GDM1 (cell line): ENCODE data around the gene MRPL11.
A peak's percentile ranks its signal among the peaks of the same experiment; 100 is the strongest.
"Not testable (repeated sequence)": the region's sequence is repeated elsewhere in the genome, so short reads cannot be mapped to it uniquely, and the experiment has no call there.

Experiments used
- DNase-seq: peaks from one replicate; lab custom pipeline; 2025; lab: John Stamatoyannopoulos, UW

The MRPL11 gene

DNA sequence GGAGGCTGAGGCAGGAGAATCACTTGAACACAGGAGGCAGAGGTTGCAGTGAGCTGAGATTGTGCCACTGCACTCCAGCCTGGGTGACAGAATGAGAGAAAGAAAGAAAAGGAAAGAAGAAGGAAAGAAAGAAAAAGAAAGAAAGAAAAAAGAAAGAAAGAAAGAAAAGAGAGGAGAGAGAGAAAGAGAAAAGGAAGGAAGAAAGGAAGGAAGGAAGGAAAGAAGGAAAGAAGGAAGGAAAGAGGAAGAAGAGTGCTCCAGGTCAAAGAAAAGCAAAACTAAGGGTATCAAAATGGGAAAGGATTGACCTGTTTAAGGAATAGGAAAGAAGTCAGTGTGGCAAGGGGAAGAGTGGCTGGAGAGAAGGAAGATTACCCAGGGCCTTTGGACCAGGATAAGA lies 7.4 kb downstream of the MRPL11 start:
- not testable (repeated sequence) for DNase-seq

DNA sequence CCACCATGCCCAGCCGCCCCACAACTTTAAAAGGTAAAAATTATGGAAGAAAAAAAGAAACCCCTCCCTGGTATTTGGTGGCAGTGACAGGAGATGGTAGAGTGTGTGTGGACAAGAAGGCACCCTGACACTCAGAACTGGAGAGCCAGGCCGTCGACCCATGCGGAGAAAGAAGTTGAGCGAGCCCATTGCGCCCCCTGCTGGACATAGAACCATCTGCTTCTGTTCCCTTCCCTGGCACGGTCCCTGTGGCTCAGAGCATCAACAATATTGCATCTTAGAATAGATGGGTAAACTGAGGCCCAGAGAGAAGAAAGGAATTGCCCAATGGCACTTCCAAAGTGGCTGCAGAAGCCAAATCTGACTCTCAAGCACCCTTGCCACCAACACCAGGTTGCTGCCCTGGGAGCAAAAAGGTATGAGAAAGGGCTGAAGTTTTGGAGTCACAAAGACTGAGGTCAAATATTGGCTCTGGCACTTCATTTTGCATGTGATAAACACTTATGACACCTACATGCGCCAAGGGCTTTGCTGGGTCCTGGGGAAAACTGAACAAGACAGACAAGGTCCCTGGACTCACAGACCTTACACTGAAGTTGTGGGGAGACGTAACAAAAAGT lies 8.6 kb downstream of the MRPL11 start:
- DNase-seq = peak; percentile 40

DNA sequence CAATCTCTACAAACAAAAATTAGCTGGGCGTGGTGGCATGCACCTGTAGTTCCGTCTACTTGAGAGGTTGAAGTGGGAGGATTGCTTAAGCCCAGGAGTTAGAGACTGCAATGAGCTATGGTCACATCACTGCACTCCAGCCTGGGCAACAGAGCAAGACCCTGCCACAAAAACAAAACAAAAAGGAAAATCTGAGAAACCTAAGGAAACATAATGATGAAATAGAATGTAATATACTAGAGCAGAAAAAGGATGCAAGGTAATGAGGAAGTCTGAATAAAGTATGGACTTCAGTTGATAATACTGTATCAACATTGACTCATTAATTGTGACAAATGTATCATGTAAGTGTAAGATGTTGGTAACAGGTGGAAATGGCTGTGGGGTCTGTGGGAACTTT lies 9.7 kb downstream of the MRPL11 start:
- DNase-seq = no peak

DNA sequence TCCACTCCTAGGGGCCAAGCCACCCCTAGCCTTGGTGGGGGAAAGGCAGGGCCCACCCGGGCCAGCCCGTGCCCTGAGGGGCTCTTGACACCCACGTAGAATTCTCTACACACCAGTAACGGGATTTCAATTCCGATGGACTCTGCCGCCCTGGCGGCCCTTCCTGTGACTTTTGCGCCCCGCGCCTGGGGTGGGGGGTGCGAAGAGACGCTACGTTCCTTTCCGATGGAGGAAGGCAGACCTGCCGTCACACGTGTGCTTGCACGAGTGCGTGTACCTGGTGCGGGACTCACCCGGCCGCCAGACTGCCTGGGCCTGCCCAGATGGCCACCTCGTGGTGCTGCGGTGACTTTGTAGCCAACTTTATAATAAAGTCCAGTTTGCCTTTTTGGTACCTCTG lies 12.3 kb downstream of the MRPL11 start:
- DNase-seq = no peak

DNA sequence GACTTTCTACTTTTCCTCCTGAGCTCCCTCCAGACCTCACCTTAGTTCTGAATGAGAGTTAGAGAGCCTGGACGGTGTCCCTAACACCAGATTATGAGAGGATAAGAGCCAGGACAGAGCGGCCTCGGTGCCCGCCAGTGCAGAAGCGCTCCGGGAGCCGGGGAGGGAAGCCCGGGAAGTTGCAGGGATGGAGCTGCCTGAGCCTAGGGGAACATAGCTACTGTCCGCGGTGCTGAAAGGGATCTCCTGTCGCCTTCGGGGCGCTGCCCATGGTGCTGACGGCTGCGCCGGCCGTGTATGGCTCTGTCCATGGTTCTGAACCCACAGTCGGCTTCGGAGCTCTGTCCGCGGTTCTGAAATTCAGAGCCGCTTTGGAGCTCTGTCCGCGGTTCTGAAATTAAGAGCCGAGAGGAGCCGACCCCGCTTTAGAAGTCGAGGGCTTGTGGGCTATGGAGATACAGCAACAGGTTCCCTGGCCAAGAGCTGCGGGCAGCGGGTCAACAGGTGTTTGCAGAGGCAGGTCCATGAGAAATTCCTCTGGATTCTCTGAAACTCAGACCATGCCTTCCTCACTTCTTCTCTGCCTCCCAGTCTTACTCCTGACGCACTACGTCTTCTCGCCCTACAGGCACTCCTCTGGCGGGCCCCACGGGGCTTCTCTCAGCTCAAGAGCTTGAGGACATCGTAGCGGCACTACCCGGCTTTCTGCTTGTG lies 17.0 kb downstream of the MRPL11 start:
- DNase-seq = peak; percentile 67

DNA sequence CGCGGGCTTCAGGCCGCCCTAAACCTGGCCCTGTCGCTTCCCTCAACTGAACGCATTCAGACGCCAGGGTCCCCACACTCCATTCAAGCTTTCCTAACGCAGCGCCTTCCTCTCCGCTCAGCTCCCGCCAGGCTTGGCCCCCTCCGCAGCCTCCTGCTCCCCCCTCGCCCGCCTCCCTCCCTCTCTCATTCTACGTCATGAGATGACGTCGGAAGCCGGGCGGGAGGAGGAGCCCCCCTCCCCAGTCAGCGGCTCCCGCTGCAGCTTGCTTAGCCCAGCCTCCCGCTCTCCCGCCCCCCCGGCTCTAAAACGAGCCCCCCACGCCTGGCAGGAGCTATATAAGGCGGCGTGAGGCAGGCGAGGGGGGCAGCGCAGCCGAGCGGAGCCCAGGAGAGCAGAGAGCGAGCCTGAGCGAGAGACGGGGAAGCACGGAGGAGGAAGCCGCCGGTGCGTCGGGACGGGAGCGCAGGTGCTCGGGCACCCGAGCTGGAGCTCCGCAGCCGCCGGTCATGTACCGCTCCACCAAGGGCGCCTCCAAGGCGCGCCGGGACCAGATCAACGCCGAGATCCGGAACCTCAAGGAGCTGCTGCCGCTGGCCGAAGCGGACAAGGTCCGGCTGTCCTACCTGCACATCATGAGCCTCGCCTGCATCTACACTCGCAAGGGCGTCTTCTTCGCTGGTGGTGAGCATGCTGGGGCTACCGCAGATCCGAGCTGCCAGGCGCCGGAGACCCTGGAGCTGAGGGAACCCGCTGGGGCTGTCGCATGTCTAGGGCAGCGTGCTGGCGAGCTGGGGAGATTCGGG lies 17.8 kb downstream of the MRPL11 start, which contains the start of gene NPAS4:
TSS of gene NPAS4 (plus strand) at position 365 of the 806 bp plus-strand sequence. CDS start at position 510, 145 bp downstream.
- DNase-seq = no peak

DNA sequence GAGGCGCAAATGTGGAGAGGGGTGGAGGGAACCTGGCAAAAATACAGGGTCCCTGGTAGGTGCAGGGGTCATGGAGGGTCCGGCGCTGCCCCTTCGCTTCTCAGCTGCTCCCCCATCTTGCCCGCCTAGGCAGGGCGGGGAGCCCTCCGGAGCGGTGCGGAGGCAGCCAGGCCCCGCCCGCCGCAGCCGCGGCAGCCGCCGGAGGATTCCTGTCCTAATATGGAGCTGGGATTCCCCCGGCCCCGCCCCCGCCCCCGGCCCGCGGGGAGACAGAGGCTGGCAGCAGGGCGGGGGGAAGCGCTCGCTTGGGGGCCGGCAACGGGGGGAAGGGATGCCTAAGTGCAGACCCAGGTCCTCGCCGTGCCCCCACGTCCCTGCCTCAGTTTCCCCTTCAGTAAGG lies 18.8 kb downstream of the MRPL11 start:
- no peak for DNase-seq

DNA sequence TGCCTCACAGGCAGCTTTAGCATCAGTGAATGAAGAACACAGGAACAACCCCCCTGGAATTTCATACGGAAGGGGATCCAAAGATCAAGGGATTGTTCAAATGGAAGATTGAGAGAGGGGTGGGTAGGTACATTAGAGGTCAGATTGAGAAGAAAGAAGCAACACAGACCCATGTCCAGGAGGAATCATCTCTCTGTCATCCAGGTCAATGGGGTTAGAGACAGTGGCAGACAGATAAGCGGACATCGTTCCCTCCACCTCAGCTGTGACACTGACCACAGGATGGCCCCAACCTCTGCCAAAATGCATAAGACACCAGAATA lies 19.7 kb downstream of the MRPL11 start:
- DNase-seq = no peak

DNA sequence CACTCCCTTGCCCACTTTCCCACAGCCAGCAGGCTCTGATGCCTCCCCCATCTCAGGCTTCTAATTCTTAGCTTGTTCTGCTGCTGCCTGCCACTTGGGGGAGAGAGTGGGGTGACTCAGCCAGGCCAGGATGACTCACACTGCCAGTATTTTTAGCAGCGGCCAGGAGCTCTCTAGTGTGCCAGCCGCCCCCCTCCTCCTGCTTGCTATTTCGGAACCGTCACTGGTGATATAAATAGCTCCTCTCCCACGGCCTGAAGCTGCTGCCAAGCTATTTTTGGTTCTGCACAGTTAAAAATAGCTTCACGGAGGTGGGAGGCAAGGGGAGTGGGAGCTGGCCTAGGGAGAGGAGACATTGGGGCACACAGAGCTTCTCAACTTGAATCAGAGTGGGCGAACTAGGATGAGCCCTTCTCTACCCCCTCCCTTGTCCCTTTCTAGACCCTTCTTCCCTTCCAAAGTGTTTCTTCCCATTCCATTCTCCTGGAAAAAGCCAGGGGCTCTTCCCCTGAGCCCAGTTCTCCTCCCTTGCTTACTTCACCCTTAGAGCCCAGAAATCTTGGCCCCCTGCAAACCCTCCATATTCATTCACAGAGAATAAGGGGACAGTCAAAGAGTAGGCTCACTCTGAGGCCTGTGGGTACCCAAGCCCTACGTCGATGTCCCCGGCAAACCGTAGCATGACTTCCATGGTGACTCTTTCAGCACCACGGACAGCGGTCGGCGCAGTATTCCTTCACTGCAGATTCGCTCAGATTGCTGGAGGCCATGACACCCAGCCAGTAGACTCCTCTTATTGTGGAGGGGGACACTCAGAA lies 20.3 kb downstream of the MRPL11 start:
- DNase-seq = peak; percentile 55

DNA sequence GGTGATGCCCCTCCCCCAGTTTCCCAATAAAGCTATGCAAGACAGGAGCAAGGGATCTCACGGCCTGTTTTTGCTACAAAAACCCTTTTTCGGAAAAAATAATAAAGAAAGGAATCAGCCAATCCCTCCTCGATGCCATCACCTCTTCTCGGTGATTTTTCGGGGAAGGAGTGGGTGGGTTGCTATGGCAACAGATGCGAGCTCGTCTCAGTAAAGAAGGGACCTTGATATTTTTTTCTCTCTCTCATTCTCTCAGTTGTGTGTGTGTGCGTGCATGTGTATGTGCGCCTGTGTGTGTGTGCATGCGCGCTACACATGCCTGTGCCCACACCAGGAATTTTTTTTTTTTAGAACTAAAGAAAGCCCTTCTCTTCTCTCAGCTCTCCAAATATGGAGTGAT lies 21.6 kb downstream of the MRPL11 start:
- no peak for DNase-seq

DNA sequence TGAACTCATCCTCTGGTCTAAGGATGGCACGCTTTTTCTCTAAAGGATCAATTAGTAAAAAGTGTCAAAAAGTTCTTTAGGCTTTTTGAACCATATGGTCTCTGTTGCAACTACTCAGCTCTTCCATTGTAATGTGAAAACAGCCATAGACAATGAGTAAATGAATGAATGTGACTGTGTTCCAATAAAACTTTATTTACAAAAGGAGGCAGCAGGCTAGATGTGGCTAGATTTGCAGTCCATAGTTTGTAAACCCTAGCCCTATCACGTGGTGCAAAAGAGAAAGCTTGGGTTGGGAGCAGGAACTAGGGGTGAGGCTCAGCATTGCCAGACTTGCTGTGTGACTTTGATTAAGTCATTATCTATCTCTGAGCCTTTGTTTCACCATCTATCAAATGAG lies 23.2 kb downstream of the MRPL11 start:
- no peak for DNase-seq

DNA sequence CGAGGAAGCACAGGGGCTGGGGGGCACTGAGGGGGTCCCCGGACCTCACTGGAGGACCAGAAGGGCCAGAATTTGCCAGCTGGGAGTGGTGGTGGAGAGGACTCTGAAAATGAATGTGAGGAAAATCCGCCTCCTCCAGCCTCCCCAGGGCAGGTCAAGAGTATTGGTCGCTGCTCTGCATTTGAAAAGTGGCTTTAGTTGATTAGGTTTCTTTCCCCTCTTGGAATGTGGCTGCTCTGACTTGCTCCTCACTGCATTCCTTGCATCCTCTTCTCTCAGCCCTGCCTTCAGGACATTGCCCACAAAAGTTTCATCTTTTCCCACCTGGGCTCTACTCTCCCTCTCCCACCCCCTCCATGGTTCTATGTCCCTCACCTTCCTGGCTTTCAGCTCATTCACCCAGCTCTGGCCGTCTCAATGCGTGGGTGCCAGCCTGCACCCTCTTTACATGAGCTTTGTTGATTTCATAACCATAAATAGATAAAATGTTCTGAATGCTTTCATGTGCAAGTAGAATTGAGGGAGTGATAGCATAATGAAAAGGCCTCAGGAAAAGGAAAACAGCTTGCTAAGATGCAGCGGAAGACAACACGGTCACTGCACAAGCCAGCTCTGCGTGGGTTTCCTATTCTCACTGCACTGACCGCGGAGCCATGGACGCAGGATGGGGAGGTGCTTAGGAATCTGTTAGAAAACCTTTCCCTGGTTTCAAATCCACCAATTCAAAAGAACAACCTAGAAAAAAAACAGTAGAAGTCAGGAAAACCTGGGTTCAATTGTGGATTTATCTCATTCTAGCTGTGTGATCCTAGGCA lies 24.3 kb downstream of the MRPL11 start:
- no peak for DNase-seq

DNA sequence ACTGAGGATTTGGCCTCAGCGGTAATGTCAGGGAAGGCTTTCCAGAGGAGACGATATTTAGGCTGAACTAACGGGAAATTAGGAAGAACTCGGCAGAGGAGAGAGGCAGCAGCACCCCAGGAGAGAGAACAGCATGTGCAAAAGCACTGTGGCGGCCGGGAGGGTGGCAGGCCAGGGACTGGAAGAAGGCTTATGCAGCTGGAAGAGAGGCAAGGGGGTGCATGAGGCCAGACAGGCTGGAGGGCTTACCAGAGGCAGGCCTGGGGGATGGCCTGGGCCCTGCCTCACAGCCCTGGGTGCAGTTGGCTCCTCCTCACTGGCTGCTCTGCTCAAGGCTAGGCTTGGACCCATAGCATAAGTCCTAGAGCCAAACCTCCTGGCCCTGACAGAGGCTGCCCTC lies 25.5 kb downstream of the MRPL11 start:
- no peak for DNase-seq

DNA sequence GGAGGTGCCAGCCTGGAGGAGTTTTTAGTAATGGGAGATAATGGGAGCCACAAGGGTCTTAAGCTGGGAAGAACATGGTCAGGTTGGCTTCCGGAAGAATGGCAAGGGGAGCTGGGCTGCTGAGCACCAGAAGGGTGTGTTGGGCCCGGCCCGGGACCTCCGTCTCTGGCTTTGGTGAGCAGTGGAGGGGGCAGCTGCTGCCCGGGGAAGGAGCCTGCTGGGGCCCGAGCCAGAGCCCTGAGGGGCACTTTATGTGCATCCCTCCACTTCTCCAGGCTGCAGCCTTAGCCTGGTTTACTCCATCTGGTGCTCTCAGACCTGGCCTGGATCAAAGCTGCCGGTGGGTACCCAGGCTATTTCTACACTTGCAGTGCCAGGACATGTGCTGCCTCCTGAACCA lies 26.5 kb downstream of the MRPL11 start:
- DNase-seq = no peak

DNA sequence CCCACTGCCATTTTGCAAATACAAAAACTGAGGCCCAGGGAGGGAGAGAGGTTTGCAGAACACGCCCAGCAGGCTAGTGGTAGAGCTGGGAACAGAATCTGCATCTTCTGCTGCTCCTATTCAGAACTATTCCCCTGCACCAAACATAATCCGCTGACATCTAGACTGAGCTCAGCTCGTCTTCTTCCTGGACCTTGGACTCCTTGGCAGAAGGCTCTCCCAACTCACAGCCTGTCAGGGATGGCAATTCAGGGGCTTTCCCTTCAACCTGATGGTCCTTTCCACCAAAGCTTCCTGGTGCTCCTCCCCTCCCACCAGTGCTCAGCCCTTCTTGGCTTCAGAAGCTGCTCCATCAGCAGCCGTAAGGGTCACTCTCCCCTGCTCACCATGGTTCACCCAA lies 27.3 kb downstream of the MRPL11 start:
- no peak for DNase-seq

DNA sequence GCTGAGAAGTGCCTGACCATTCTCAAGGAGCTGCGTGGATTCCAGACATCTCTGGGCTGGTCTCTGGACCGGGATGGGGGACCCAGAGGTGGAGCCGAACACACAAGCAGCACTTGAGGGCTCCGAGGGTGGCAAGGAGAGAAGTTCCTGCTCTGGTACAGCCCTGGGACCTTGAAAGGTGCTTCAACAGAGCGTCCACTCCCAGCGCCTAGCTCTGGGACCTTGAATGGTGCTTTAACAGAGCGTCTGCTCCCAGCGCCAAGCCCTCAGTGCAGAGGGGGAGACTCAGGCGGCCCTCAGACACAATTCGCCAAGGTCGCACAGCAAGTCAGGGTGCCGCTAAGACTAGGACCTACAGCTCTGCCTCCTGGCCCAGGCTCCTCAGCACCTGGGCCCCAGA lies 28.5 kb downstream of the MRPL11 start:
- DNase-seq = no peak

DNA sequence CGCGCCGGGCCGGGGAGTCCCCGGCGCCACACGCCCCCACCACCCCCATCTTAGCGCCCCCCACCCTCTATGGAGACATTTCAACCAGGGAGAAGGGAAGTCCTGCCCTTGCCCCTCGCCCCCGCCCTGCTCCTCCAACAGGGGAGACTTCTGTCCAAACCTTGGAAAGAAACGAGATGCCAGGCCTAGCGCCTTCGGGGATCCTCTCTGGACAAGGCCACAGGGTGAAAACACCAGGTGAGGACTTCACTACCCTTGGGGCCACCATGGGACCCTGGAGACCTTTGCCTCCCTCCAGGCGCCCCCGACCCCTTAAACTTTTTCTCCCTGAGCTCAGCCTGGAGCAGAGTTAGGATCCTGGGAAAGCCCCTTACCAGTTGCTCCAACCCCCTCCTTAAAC lies 29.4 kb downstream of the MRPL11 start:
- no peak for DNase-seq

DNA sequence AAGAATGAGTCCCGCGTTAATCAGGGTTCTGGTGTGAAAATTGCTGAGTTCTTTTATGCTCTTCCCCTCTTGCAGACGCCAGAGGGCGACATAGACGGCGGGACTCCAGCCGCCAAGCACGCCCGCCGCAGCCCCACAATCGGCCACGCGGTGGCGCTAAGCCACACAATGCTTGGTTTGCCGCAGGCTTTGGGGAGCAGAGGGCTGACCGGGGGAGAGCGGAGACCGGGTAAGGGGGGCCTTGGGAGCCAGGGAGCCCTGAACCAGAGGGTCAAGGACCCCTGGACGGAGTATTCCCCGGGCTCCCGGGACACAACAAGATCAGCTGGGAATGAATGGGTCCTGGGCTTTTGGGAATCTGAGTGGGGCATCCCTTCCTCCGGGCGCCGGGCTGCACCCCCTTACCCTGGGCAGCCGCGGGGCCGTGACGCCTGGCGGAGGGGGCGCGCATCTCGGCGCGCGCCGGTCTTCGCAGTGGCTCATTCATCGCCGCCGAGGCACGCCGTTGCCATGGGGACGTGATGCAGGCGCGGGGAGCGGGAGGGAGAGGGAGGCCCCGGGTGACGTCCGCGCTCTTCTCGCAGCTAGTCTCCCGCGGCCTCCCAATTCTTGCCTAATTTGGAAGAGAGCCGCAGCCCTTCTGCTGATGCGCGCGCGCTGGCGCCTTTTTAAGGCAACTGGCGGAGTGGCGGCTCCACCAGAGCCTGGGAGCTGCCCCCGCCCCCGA lies 30.0 kb downstream of the MRPL11 start:
- DNase-seq = peak; percentile 63

DNA sequence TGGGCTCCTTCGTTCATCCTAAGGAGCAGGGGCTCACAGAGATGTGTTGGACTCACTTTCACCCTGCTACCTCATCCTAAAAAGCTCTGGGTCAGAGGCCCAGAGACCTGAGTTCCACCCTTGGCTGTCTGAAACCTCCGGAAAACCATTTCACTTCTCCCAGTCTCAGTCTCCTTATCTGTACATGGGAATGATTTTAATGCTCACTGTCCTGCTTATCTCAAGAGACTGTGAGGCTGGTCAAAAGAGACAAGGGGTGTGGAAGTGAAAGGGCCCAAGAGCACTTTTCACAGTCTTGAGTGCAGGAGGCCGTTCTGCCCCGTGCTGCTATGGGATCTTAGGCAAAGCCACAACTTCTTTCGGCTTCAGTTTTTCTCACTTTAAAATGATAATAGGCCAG lies 31.0 kb downstream of the MRPL11 start:
- no peak for DNase-seq

DNA sequence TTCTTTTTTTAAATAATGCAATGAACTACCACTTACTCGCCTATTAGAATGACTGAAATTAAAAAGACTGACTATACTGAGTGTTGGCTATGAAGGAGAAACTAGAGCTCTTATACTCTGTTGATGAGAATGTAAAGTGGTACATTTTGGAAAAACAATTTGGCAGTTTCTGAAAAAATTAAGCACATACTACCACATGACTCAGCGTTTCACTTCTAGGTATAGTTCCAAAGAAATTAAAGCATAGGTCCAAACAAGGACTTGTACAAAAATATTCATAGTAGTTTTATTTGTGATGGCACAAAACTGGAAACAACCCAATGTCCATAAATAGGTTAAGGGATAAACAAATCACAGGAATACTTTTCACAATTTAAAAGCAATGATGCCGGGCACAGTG lies 44.7 kb downstream of the MRPL11 start:
- no peak for DNase-seq

DNA sequence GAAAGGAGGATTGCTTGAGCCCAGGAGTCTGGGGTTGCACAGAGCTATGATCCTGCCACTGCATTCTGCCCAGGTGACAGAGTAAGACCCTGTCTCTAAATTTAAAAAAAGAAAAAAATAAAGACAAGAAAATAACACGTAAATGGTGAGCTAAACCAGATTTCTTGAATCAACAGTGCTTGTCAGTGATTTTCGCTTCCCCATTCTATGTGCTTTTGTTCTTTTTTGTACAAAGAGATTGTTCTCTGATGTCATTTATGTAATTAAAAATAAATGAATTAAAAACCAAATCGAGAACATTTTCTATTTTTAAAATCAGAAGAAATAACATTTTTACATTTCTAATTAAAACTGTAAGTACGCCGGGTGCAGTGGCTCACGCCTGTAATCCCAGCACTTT lies 47.3 kb downstream of the MRPL11 start:
- DNase-seq = no peak
